Putamen (tissue), 1 donor: Measurements from ENCODE around the gene AK1.

Experiments used
- DNase-seq: peaks from one replicate; pipeline ENCODE4 v3.0.0-alpha.2; 2016; ENCODE audit warnings: low spot score

Gene AK1

GRCh38 chr9:127816728-127817127 is 60.7 kb downstream of the AK1 start:
- DNase-seq: no peak
